LNCAP (cell line): ENCODE data around the gene ADISSP.

Source experiments
- CTCF ChIP-seq: fragments of 450-650 bp; IDR thresholded peaks from 2 replicates; pipeline ENCODE4 v1.5.1; 2017; ENCODE audit warnings: mild to moderate bottlenecking

Gene ADISSP

GRCh38 chr20:3760655-3761348 is 6.8 kb downstream of the ADISSP start:
- TF ChIP-seq CTCF: no peak

- TF ChIP-seq CTCF: no peak
Observed at GRCh38 chr20:3759884-3760283, 7.7 kb downstream of the ADISSP start.

- no peak for TF ChIP-seq CTCF
Observed at GRCh38 chr20:3759316-3759823, 8.2 kb downstream of the ADISSP start.

GRCh38 chr20:3758566-3758965 is 9.0 kb downstream of the ADISSP start:
- no peak for TF ChIP-seq CTCF

GRCh38 chr20:3757268-3757667 is 10.3 kb downstream of the ADISSP start:
- no peak for TF ChIP-seq CTCF

- TF ChIP-seq CTCF: no peak
Observed at GRCh38 chr20:3755814-3756480, 11.6 kb downstream of the ADISSP start.

- no peak for TF ChIP-seq CTCF
Observed at GRCh38 chr20:3755269-3755668, 12.3 kb downstream of the ADISSP start.
